ENCODE results near the gene SP6.
A peak's percentile ranks its signal among the peaks of the same experiment; 100 is the strongest.

- peak; percentile 7; the same call in 1 of the 2 replicates for TF ChIP-seq RAD21 (IDR thresholded peaks at IDR 0.05; ENCODE audit: low read depth)
- no peak for TF ChIP-seq REST (IDR thresholded peaks at IDR 0.05; ENCODE audit: low read depth)
- TF ChIP-seq MAX (IDR thresholded peaks at IDR 0.05): peak; percentile 51
- TF ChIP-seq EP300 (IDR thresholded peaks at IDR 0.05; ENCODE audit: borderline replicate concordance): no peak
- TF ChIP-seq CREB1 (IDR thresholded peaks at IDR 0.05; ENCODE audit: low read depth): no peak
- TF ChIP-seq TEAD4 (IDR thresholded peaks at IDR 0.05): no peak; the same call in 1 of the 2 replicates
- TF ChIP-seq EGR1 (IDR thresholded peaks at IDR 0.05): no peak
- TF ChIP-seq CEBPB (IDR thresholded peaks at IDR 0.05): no peak
- no peak for TF ChIP-seq TCF12 (IDR thresholded peaks at IDR 0.05; ENCODE audit: low read depth)
- TF ChIP-seq TAF1 (IDR thresholded peaks at IDR 0.05; ENCODE audit: low read depth): no peak; the same call in 1 of the 2 replicates
- TF ChIP-seq ZBTB7A (IDR thresholded peaks at IDR 0.05; ENCODE audit: low read depth): peak; percentile 23
Measured at GRCh38 chr17:47850692-47851573, at the start of gene SP6.
